Subcutaneous preadipocyte (primary cell): ENCODE data around the gene ARMC8. TPM values are rescaled to one million over a fixed set of nuclear protein-coding genes. Genes with fewer than 3 reads are reported as not detected.

ENCODE experiments used
- total RNA-seq: library from RNA; depleted of rRNA; stranded (reverse); fragments of >200 nt; gene quantifications from 2 replicates; pipeline ENCODE4 v1.2.3, GENCODE V29; 2012

The ARMC8 gene
- total RNA-seq: 84.5 and 87.8 TPM in 2 replicates

DNA sequence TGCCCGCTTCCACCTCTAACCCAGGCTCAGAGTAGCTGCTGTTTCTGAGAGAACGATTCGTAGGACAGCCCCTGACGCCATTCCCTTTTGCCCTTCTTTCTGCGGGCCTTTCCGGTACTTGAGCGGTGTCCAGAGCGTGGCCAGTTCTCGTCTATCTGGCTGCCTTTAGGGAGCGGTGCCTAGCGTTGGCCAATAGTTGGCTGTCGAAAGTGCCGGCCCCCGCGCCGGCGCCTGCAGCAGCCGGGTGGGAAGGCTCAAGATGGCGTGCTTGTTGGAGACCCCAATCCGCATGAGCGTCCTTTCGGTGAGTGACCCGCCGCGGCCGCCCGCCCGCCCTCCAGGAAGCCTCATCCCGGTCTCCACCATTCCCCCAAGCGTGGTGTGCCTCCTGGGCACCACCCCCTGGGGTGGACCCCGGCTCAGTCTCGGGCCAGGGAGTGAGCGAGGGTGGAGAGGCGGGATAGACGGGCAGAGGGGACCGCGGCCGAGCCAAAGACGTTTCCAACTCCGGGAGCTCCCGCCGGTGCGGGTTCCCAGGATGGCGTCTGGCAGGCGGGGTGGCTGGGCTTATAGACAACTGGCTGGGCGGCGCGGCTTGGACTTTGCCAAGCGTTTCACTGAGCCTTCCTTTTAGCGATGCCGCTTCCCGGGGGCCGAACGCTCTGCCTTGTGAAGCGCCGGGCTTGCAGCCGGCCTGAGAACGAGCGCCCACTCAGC is at the start of gene ARMC8:
Gene ARMC8, plus strand, starts transcription at position 6 of the 717 bp plus-strand sequence. Its CDS starts 254 bp downstream, at position 260.

GRCh38 chr3:138174421-138175131 is 12.5 kb upstream of the ARMC8 start, which contains the start of gene DBR1:
Gene DBR1, minus strand, starts transcription at chr3:138174921. Its CDS starts 126 bp downstream, at chr3:138174795.

DNA sequence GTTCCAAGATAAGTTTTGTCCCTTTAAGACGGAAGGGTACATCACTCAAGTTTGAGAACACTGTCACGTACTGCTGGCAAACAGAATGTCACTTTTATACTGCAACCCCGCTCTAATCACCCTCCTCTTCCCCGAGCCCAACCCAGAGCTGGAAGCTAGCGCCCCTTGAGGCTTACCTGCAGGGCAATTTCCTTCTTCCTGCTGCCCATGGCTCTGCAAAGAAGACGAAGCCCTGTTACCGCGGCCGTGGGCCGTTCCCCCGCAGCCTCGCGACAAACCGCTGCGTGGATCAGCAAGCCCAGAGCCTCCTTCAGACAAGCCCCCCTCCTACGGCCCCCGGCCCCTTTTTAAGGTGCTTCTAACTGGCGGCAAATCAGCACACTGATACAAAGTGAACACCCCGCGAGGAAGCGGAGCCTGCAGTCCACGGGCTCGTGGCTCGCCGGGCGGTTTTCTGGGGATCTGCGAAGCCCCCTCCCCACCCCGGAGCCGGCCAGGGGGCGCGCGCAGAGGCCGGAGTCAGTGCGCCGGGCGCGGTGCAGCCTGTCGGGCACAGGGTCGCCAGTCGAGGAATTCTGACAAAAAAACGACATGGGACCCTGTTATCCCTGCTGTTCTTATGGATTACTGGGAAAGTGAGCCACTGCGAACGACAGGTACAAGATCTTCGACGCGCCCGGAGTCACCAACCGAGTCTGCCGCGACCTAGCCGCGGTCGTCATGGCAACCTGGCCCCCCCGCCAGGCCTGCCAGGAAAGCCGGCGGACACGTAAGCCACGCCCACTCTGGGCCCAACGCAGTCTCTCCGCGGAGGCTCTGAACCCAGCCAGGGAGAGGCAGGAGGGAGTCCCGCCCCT is 142.3 kb downstream of the ARMC8 start, which contains the start of gene NME9:
Gene NME9, minus strand, starts transcription at position 725 of the 857 bp plus-strand sequence. Its CDS starts 516 bp downstream, at position 209.

Other genes starting within 250 kb of the ARMC8 start
- gene CLDN18, start 177.1 kb upstream of the ARMC8 start, total RNA-seq: not detected in 2 replicates
- gene DZIP1L, start 71.7 kb upstream of the ARMC8 start, total RNA-seq: 15.8 and 27.2 TPM in 2 replicates
- not detected in 2 replicates for gene A4GNT, start 54.9 kb upstream of the ARMC8 start, total RNA-seq
- gene DBR1, start 12.4 kb upstream of the ARMC8 start, total RNA-seq: 11.8 and 13.7 TPM in 2 replicates
- not detected in 2 replicates for gene NME9, start 142.6 kb downstream of the ARMC8 start, total RNA-seq
- 19.9 and 27.9 TPM in 2 replicates for gene MRAS, start 161.3 kb downstream of the ARMC8 start, total RNA-seq
- gene ESYT3, start 247.3 kb downstream of the ARMC8 start, total RNA-seq: under 0.01 and 1.4 TPM in 2 replicates